Ectodermal cell (in vitro differentiated cells): ENCODE data around the gene MTHFD2L.

Experiments used
- H3K27ac ChIP-seq: 2 replicates; pipeline ENCODE4 v1.7.0; 2013; ENCODE audit warnings: mild to moderate bottlenecking, low read depth, low read length; ENCODE audit not compliant: insufficient read depth, poor library complexity, severe bottlenecking
- H3K27me3 ChIP-seq: 2 replicates; pipeline ENCODE4 v1.7.0; 2013; ENCODE audit warnings: mild to moderate bottlenecking, low read length; ENCODE audit not compliant: insufficient read depth, control insufficient read depth, poor library complexity, severe bottlenecking
- H3K36me3 ChIP-seq: one replicate; pipeline ENCODE4 v1.7.0; 2013; ENCODE audit warnings: low read length; ENCODE audit not compliant: control insufficient read depth, insufficient read depth
- H3K4me1 ChIP-seq: one replicate; pipeline ENCODE4 v1.7.0; 2013; ENCODE audit warnings: low read length; ENCODE audit not compliant: control insufficient read depth, insufficient read depth
- H3K4me3 ChIP-seq: 2 replicates; pipeline ENCODE4 v1.7.0; 2013; ENCODE audit warnings: low read depth, low read length, control low read depth; ENCODE audit not compliant: insufficient read depth
- H3K9me3 ChIP-seq: 2 replicates; pipeline ENCODE4 v1.7.0; 2013; ENCODE audit warnings: mild to moderate bottlenecking, low read length, moderate library complexity; ENCODE audit not compliant: control insufficient read depth
- WGBS, 2 experiments: methylation state at CpG; one replicate each; pipeline ENCODE4 v1.1.7; 2013; ENCODE audit warnings: missing lambda C conversion rate in 2 of 2; 5-methylcytosine and 5-hydroxymethylcytosine counted together

Gene MTHFD2L

DNA sequence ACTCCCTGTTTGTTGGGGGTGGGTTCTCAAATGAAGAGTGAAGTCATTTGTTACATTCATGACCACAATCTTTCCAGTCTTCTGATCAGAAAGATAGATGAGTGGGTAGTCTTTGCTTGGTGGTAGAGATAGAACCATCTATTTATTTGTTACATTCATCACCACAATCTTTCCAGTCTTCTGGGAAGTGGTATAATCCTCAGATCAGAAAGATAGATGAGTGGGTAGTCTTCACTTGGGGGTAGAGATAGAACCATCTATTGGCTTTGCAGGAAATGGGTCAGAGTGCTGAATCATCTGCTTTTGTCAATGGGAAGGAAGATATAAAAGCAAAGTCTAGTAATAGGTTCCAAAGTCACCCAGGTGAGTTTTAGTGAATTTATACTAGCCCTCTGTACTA, 86.1 kb downstream of the MTHFD2L start:
- no peak overlapping the region for H3K4me3 ChIP-seq
- H3K27me3 ChIP-seq, result no peaks in the 10 kb centered on the region
- no peaks in the 10 kb centered on the region for H3K36me3 ChIP-seq
- no peaks in the 10 kb centered on the region for H3K4me1 ChIP-seq
- no peak overlapping the region for H3K27ac ChIP-seq
- no peaks in the 10 kb centered on the region for H3K9me3 ChIP-seq

- Histone ChIP-seq H3K4me3 (no peak overlapping the region), H3K27ac (no peak overlapping the region), H3K4me1 (no peaks in the 10 kb centered on the region), H3K9me3 (no peaks in the 10 kb centered on the region), H3K27me3 (no peaks in the 10 kb centered on the region), H3K36me3 (no peaks in the 10 kb centered on the region)
Observed at GRCh38 chr4:74252933-74253332, 95.0 kb downstream of the MTHFD2L start.

- no peaks in the 10 kb centered on the region for H3K9me3 ChIP-seq
- 100% methylated on average over 1 of the region's 1 CpG for WGBS, 2 experiments
Observed at GRCh38 chr4:74254386-74254785, 96.5 kb downstream of the MTHFD2L start.

GRCh38 chr4:74255096-74255495, 97.2 kb downstream of the MTHFD2L start:
- Histone ChIP-seq H3K27me3 (no peaks in the 10 kb centered on the region), H3K4me3 (no peak overlapping the region), H3K27ac (no peak overlapping the region), H3K36me3 (no peaks in the 10 kb centered on the region), H3K4me1 (no peaks in the 10 kb centered on the region), H3K9me3 (no peaks in the 10 kb centered on the region)
- no CpG with 5 or more reads among the region's 1 CpG for WGBS, 2 experiments

More at GRCh38 chr4:74254386-74254785, 96.5 kb downstream of the MTHFD2L start:
- Histone ChIP-seq H3K36me3 (no peaks in the 10 kb centered on the region), H3K27me3 (no peaks in the 10 kb centered on the region), H3K4me3 (no peak overlapping the region), H3K4me1 (no peaks in the 10 kb centered on the region), H3K27ac (no peak overlapping the region)

DNA sequence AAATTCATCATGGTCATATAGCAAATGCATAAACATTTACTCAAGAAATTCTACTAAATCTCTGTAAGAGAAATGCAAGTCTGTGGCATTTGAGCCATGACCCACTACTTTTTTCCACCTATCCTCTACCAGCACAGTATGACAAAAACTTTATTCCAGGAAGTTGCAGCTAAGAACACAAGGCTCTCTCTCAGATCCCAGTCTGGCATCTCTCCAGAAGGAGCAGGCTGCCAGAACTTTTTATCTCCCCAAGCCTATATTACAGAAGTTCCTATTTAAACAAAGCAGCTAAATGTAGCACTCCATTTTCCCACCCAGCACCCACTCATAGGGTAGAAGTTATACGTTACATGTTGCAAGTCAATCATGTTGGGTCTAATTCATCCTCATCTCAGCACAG, 101.0 kb downstream of the MTHFD2L start:
- Histone ChIP-seq H3K4me1 (no peaks in the 10 kb centered on the region), H3K4me3 (no peak overlapping the region), H3K36me3 (no peaks in the 10 kb centered on the region), H3K9me3 (no peaks in the 10 kb centered on the region), H3K27ac (no peak overlapping the region), H3K27me3 (no peaks in the 10 kb centered on the region)
- 100% methylated on average over 1 of the region's 1 CpG for WGBS, 2 experiments

DNA sequence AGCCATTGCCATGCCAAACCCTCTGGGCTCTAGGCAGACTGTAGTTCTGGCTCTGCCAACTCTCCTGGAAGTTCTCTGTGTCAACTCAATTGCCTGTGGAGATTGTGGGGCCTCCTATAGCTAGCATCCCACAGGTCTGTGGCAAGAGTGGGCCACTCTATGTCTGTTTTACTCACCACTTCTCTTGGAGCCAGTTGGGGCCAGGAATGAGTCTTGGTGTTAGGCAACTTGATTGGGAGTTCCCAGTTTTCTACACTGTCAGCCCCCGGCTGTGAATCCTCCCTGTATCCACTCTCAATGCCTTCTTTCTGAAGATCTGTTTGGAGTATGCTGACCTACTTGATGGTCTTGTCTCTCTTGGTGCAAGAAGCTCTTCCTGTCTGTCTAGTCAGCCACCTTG, 102.1 kb downstream of the MTHFD2L start:
- Histone ChIP-seq H3K9me3 (no peaks in the 10 kb centered on the region), H3K4me3 (no peak overlapping the region), H3K27me3 (no peaks in the 10 kb centered on the region), H3K27ac (no peak overlapping the region), H3K4me1 (no peaks in the 10 kb centered on the region), H3K36me3 (no peaks in the 10 kb centered on the region)
- WGBS, 2 experiments, result 100% methylated on average over 1 of the region's 1 CpG

- Histone ChIP-seq H3K36me3 (no peaks in the 10 kb centered on the region), H3K27ac (no peak overlapping the region), H3K9me3 (no peaks in the 10 kb centered on the region), H3K27me3 (no peaks in the 10 kb centered on the region), H3K4me3 (no peak overlapping the region), H3K4me1 (no peaks in the 10 kb centered on the region)
Observed at GRCh38 chr4:74262522-74262921, 104.6 kb downstream of the MTHFD2L start.

DNA sequence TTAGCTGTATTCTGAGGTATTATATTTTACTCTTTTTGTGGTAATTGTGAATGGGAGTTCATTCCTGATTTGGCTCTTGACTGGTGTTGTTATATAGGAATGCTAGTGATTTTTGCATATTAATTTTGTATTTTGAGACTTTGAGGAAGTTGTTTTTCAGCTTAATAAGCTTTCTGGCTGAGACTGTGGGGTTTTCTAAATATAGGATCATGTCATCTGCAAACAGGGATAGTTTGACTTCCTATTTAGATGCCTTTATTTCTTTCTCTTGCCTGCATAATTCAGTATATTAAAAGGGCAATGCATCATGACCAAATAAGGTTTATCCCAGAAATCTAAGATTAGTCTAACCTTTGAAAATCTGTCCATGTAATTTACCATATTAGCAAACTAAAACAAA, 105.6 kb downstream of the MTHFD2L start:
- Histone ChIP-seq H3K36me3 (no peaks in the 10 kb centered on the region), H3K9me3 (no peaks in the 10 kb centered on the region), H3K27ac (no peak overlapping the region), H3K27me3 (no peaks in the 10 kb centered on the region), H3K4me3 (no peak overlapping the region), H3K4me1 (no peaks in the 10 kb centered on the region)

- no peak overlapping the region for H3K27ac ChIP-seq
- H3K27me3 ChIP-seq, result no peaks in the 10 kb centered on the region
- no peak overlapping the region for H3K4me3 ChIP-seq
- no peaks in the 10 kb centered on the region for H3K9me3 ChIP-seq
- no peaks in the 10 kb centered on the region for H3K36me3 ChIP-seq
- H3K4me1 ChIP-seq, result no peaks in the 10 kb centered on the region
Observed at GRCh38 chr4:74266081-74266480, 108.2 kb downstream of the MTHFD2L start.

GRCh38 chr4:74267998-74268606, 110.2 kb downstream of the MTHFD2L start:
- H3K27ac ChIP-seq, result no peak overlapping the region
- no peaks in the 10 kb centered on the region for H3K9me3 ChIP-seq
- H3K4me3 ChIP-seq, result no peak overlapping the region
- H3K27me3 ChIP-seq, result no peaks in the 10 kb centered on the region
- H3K4me1 ChIP-seq, result no peaks in the 10 kb centered on the region
- no peaks in the 10 kb centered on the region for H3K36me3 ChIP-seq

DNA sequence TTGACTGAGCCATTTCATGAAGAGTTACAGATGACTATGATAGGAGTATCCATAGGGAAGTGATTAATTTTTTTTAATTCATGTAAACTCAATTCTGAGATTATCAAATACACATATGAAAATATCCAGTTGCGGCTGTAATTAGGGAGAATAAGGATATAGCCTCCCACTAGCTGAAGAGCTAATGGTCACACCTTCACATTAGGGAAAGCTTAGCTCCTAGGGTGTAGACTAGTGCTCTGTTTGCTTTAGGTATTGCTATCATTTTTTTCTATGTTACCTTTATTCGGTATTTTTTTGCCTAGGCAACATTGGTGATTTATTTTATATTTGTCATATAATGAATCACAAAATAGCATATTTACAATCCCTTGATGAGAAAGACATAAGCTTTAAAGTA, 110.7 kb downstream of the MTHFD2L start:
- H3K27ac ChIP-seq, result no peak overlapping the region
- no peaks in the 10 kb centered on the region for H3K36me3 ChIP-seq
- H3K4me1 ChIP-seq, result no peaks in the 10 kb centered on the region
- no peak overlapping the region for H3K4me3 ChIP-seq
- no peaks in the 10 kb centered on the region for H3K9me3 ChIP-seq
- 88% methylated on average over 1 of the region's 2 CpGs; no CpG with 5 or more reads in 1 of the 2 experiments for WGBS, 2 experiments
- no peaks in the 10 kb centered on the region for H3K27me3 ChIP-seq
